Neural progenitor cell (in vitro differentiated cells): ENCODE measurements around the gene DDX10.

Experiments used
- CTCF ChIP-seq: fragments of 200-600 bp; sonication (generic); IDR thresholded peaks from 2 replicates; pipeline ENCODE4 v1.5.1; 2017; ENCODE audit warnings: antibody characterized with exemption, mild to moderate bottlenecking
- EZH2 ChIP-seq: fragments of 200-600 bp; sonication (generic); IDR thresholded peaks from 2 replicates; pipeline ENCODE4 v1.6.1; 2017; ENCODE audit warnings: antibody characterized with exemption, mild to moderate bottlenecking, moderate library complexity
- EZH2phosphoT487 ChIP-seq: fragments of 200-600 bp; sonication (generic); IDR thresholded peaks from 2 replicates; pipeline ENCODE4 v1.6.1; 2017; ENCODE audit warnings: antibody characterized with exemption

GRCh38 chr11:108929241-108929640 lies 264.4 kb downstream of the DDX10 start:
- TF ChIP-seq CTCF (no peak), EZH2 (no peak), EZH2phosphoT487 (no peak)
